HG03575 (cell line): ENCODE measurements around the gene PXK.
"Not testable (repeated sequence)": the region's sequence is repeated elsewhere in the genome, so short reads cannot be mapped to it uniquely, and the experiment has no call there.

Source experiments
- ATAC-seq: cut with Tn5 transposase; IDR thresholded peaks from one replicate; pipeline ENCODE4 v1.9.1; 2021; ENCODE audit not compliant: unreplicated experiment, insufficient number of reproducible peaks, low FRiP score; ENCODE audit errors: extremely low read depth

PXK gene

GRCh38 chr3:58434990-58435389 is 102.3 kb downstream of the PXK start:
- no peak for ATAC-seq

- ATAC-seq, result not testable (repeated sequence)
These were observed 104.6 kb downstream of the PXK start for GRCh38 chr3:58437276-58437675.

GRCh38 chr3:58440996-58441355 is 108.3 kb downstream of the PXK start:
- ATAC-seq, result not testable (repeated sequence)

GRCh38 chr3:58441514-58442450 is 109.1 kb downstream of the PXK start:
- no peak for ATAC-seq

GRCh38 chr3:58452176-58452575 is 119.5 kb downstream of the PXK start:
- ATAC-seq, result no peak

GRCh38 chr3:58459160-58459559 is 126.5 kb downstream of the PXK start:
- no peak for ATAC-seq

- ATAC-seq, result no peak
These were observed 130.1 kb downstream of the PXK start for GRCh38 chr3:58462829-58463180.

GRCh38 chr3:58463181-58463941 is 130.7 kb downstream of the PXK start:
- ATAC-seq, result no peak

- no peak for ATAC-seq
These were observed 131.2 kb downstream of the PXK start for GRCh38 chr3:58463942-58464271.

- no peak for ATAC-seq
These were observed 132.2 kb downstream of the PXK start for GRCh38 chr3:58464866-58465265.

- ATAC-seq, result no peak
These were observed 134.3 kb downstream of the PXK start for GRCh38 chr3:58466899-58467563.

GRCh38 chr3:58469096-58469495 is 136.4 kb downstream of the PXK start:
- no peak for ATAC-seq

- no peak for ATAC-seq
These were observed 137.8 kb downstream of the PXK start for GRCh38 chr3:58470363-58471024.

- no peak for ATAC-seq
These were observed 138.6 kb downstream of the PXK start for GRCh38 chr3:58471025-58471887.

GRCh38 chr3:58473275-58473674 is 140.6 kb downstream of the PXK start:
- no peak for ATAC-seq

- no peak for ATAC-seq
These were observed 141.7 kb downstream of the PXK start for GRCh38 chr3:58474348-58474911.

GRCh38 chr3:58474967-58475578 is 142.4 kb downstream of the PXK start:
- no peak for ATAC-seq
